ENCODE measurements around the gene F10. TPM values are rescaled to one million over a fixed set of nuclear protein-coding genes. Genes with fewer than 3 reads are reported as not detected.
"Not testable (repeated sequence)": the region's sequence is repeated elsewhere in the genome, so short reads cannot be mapped to it uniquely, and the experiment has no call there.

The F10 gene
- total RNA-seq, 1 experiment from 2014 or later: 0.18 TPM

GRCh38 chr13:113099142-113099541 lies 23.5 kb upstream of the F10 start:
- Histone ChIP-seq H3K9me3 (ENCODE audit: control insufficient read depth, insufficient read depth, low read depth, low read length) (no peaks in the 10 kb centered on the region), H3K27me3 (ENCODE audit: control insufficient read depth, insufficient read depth, low read length) (no peaks in the 10 kb centered on the region), H3K4me3 (ENCODE audit: low read depth in 2 of 2, low read length in 2 of 2) (no peak overlapping the region), H3K4me1 (ENCODE audit: control insufficient read depth, insufficient read depth, low read length) (no peaks in the 10 kb centered on the region), H3K27ac (ENCODE audit: low read length) (no peak overlapping the region), H3K36me3 (ENCODE audit: control insufficient read depth, insufficient read depth, low read length) (no peaks in the 10 kb centered on the region)
- TF ChIP-seq REST (IDR thresholded peaks at IDR 0.05; ENCODE audit: insufficient read depth in 1 of 2, low read depth in 2 of 2, low read length in 1 of 2): no peak
- TF ChIP-seq POLR2AphosphoS5 (IDR thresholded peaks at IDR 0.05; ENCODE audit: low read depth, low read length): no peak
- TF ChIP-seq TCF7L2 (IDR thresholded peaks at IDR 0.05; ENCODE audit: low read depth, low read length): no peak
- TF ChIP-seq CTCF (IDR thresholded peaks at IDR 0.05): no peak
- no peak for TF ChIP-seq SIN3A (IDR thresholded peaks at IDR 0.05; ENCODE audit: borderline replicate concordance, insufficient read depth, low read depth, low read length)
- no TSS peak for BruUV-seq (replicated peaks)
- DNase-seq (ENCODE audit: low read depth, low spot score): no peak
- in situ Hi-C loops (cut with HindIII; ENCODE audit: low pct_unique_long_range_greater_than_20kb, low sequenced_read_pairs) (no loop called here), intact Hi-C loops (cut with micrococcal nuclease; ENCODE audit: unreplicated experiment) (no loop called here)
- ChIA-PET POLR2A (no interaction called here), CTCF (no interaction called here)
- ATAC-seq: no peak

GRCh38 chr13:113102302-113102701 lies 20.3 kb upstream of the F10 start:
- H3K27ac ChIP-seq (ENCODE audit: low read length); H3K4me3 ChIP-seq (ENCODE audit: low read depth in 2 of 2, low read length in 2 of 2); DNase-seq (ENCODE audit: low read depth, low spot score); in situ Hi-C loops (cut with HindIII; ENCODE audit: low pct_unique_long_range_greater_than_20kb, low sequenced_read_pairs); CTCF ChIA-PET; H3K4me1 ChIP-seq (ENCODE audit: control insufficient read depth, insufficient read depth, low read length); H3K9me3 ChIP-seq (ENCODE audit: control insufficient read depth, insufficient read depth, low read depth, low read length); intact Hi-C loops (cut with micrococcal nuclease; ENCODE audit: unreplicated experiment); H3K36me3 ChIP-seq (ENCODE audit: control insufficient read depth, insufficient read depth, low read length); BruUV-seq (replicated peaks); H3K27me3 ChIP-seq (ENCODE audit: control insufficient read depth, insufficient read depth, low read length): not testable (repeated sequence)
- POLR2A ChIA-PET: interaction anchor here (0.5 kb wide), 1 partner anchor 278 kb away, joined by 4 read pairs; no protein-coding TSS in a partner anchor
- ATAC-seq: peak; percentile 36; the same call in 1 of the 2 replicates

- H3K9me3 ChIP-seq (ENCODE audit: control insufficient read depth, insufficient read depth, low read depth, low read length): no peaks in the 10 kb centered on the region
- in situ Hi-C loops (cut with HindIII; ENCODE audit: low pct_unique_long_range_greater_than_20kb, low sequenced_read_pairs) (no loop called here), intact Hi-C loops (cut with micrococcal nuclease; ENCODE audit: unreplicated experiment) (no loop called here)
- BruUV-seq (replicated peaks): no TSS peak
- ChIA-PET CTCF (no interaction called here), POLR2A (interaction anchor here (0.5 kb wide), 1 partner anchor 278 kb away, joined by 4 read pairs; no protein-coding TSS in a partner anchor)
- no peak overlapping the region for H3K27ac ChIP-seq (ENCODE audit: low read length)
- ATAC-seq: peak; percentile 11; the same call in 1 of the 2 replicates
- DNase-seq (ENCODE audit: low read depth, low spot score): no peak
- H3K4me1 ChIP-seq (ENCODE audit: control insufficient read depth, insufficient read depth, low read length): peaks cover 8% of the 10 kb centered on the region
- no peaks in the 10 kb centered on the region for H3K36me3 ChIP-seq (ENCODE audit: control insufficient read depth, insufficient read depth, low read length)
- TF ChIP-seq POLR2AphosphoS5 (IDR thresholded peaks at IDR 0.05; ENCODE audit: low read depth, low read length) (no peak), TCF7L2 (IDR thresholded peaks at IDR 0.05; ENCODE audit: low read depth, low read length) (no peak), SIN3A (IDR thresholded peaks at IDR 0.05; ENCODE audit: borderline replicate concordance, insufficient read depth, low read depth, low read length) (no peak), REST (IDR thresholded peaks at IDR 0.05; ENCODE audit: insufficient read depth in 1 of 2, low read depth in 2 of 2, low read length in 1 of 2) (no peak), CTCF (IDR thresholded peaks at IDR 0.05) (no peak)
- H3K27me3 ChIP-seq (ENCODE audit: control insufficient read depth, insufficient read depth, low read length): no peaks in the 10 kb centered on the region
- no peak overlapping the region for H3K4me3 ChIP-seq (ENCODE audit: low read depth in 2 of 2, low read length in 2 of 2)
Measured at GRCh38 chr13:113102727-113103126, 19.9 kb upstream of the F10 start.

All from Panc1 (cell line).